Inflammatory macrophage treated with lipopolysaccharide for 1 hour (primary cell): ENCODE results near the gene VTI1A.

Experiments
- DNase-seq, 2 donors: peaks; one replicate each; pipeline ENCODE4 v3.0.0-alpha.2; 2020 to 2022

The VTI1A gene

DNA sequence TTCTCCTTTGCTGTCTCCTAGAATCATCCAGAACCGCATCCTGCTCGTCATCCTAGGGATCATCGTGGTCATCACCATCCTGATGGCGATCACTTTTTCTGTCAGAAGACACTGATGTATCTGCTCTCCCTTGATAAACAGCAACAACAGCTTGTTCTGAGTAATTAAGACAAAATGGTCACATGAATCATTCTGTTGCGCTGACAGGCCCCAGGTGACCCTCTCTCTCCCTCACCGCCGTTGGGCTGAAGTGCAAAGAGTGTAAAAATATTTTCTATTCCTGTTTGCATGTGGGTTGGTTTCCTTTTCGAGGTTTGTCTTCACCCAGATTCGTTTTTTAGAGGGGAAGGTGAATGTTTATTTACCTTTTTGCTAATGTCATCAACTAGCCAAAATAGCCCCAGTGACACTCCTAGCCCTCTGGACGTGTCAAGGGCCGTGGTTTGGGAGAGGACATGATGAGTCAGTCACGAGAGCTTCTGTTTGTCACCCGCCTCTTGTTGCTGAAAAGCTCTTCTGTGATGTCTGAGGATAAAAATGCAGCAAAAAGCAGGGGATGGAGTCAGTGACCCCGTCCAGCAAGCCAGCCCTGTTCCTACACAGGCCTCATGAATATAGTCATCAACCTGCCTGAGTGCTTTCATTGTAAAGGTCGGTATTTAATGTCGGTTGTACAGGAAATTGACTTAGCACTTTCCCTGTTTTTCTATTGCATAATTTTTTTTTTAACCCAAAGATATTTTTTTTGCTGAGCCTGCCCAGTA lies 368.4 kb downstream of the VTI1A start:
- DNase-seq, result peak; percentile 33 to 43

DNA sequence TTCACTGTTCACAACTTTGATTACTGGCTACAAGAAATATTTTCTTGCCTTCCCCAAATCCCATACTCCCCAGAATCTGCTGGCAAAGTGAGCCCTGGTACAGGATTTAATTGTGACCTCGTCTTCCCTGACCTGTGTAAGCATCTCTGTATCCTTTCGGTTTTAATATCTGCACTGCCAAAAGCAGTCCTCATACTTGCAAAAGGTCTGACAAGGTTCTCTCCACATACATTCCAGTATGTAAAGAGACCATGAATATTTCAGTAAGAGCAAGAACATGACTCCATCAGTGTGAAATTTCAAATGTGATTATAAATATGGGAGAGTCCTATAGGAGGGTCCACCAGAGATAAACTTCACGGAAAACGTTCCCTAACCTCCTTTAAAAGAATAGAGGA lies 369.0 kb downstream of the VTI1A start:
- no peak for DNase-seq

GRCh38 chr10:112816891-112817290 lies 369.9 kb downstream of the VTI1A start:
- no peak for DNase-seq

DNA sequence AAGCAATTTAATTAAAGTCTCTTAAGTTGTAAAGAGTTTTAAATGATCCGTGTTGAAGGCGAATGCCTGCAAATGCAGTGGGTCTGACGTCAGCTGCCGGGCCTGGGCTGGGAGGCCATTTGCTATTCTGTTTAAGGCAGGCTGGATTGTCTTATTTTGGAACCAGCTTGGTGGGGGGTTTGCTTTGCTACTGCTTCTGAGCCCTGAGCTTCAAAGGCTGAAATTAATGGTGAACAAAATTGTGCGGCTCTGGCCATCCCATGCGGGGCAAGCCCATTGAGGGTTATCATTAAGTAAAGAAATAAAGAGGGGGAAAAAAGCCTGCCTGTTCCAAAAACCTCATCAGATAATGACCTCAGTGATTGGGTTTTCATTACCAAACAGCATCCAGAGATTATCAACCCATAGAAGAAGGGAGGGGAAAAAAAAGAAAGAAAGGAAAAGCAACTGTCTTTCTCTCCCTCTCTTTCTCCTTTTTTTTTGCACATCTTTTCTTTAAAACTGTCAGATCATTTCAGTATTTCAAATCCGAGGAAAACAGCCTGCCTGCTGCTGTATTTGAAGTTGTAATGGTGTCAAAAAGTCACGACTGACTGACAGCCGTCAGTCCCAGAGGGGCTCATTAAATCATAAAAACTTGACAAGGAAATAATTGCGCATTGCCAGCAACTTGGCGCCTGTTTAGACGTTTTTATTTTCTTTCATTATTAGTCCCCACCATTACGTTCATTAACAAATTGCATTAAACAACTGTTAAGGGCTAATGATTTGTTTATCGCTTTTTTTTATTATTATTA lies 371.2 kb downstream of the VTI1A start:
- DNase-seq, result no peak

GRCh38 chr10:112819231-112819630 lies 372.2 kb downstream of the VTI1A start:
- peak in 1 of 2 donors; percentile 37 for DNase-seq

- no peak for DNase-seq
Measured at GRCh38 chr10:112820320-112820719, 373.3 kb downstream of the VTI1A start.

DNA sequence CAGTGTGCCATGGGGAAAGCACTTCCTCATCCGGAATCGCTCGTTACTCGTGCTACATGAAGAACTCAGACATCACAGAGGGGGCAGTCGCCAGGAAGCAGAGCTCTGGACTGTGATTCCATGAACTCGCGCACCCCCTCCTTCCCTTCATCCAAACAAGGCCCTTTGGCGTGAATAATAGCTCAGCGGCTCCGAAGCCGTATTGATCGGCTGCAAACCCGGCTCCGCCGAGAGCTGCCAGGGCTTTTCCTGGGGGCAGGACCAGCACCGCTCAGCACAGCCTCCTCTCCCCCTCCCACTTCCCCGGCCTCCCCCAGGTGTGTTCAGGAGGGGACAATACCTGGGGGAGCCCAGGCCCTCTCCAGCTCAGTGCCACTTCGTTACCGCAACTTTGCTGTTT lies 374.0 kb downstream of the VTI1A start:
- no peak for DNase-seq

DNA sequence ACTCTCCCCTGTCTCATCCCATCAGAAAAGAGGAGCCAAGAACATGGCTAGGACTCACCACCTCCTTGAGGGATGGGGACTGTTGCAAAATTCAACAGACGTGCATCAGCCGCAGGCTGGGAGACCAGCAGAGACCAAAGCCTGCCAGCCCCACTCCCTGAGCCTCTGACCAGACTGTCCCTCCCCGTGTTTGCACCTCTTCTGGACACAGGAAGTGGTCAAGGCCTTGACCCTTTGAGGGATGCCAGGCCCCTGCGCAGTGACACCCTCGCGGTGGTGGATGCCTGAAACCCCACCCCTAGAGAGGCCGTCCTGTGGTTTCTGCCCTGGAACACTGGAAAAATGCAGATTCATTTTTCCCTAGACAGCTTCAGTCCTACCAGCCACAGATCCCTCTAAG lies 374.6 kb downstream of the VTI1A start:
- DNase-seq, result no peak

- no peak for DNase-seq
Measured at GRCh38 chr10:112823007-112823406, 376.0 kb downstream of the VTI1A start.

- DNase-seq, result no peak
Measured at GRCh38 chr10:112823604-112824003, 376.6 kb downstream of the VTI1A start.

- no peak for DNase-seq
Measured at GRCh38 chr10:112826018-112826697, 379.1 kb downstream of the VTI1A start.

DNA sequence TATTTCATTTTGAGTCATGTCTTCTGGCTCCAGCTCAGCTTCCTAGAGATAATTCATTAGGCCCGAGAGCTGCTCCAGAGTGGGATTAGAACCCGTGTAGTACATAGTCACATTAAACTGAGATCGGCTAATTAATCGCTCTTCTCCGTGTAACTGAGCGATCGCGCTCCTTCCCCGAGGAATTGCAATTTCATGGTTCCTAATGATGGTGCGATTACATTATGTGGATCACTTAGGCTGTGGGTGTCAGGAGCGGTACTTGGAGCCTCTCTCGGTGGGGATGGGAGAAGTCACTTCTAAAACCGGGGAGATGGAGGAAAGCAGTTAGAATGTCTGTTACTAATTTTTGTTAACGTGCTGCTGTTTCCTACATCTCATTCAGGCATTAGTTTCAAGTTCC lies 380.1 kb downstream of the VTI1A start:
- DNase-seq, result no peak

GRCh38 chr10:112827951-112828350 lies 380.9 kb downstream of the VTI1A start:
- DNase-seq, result peak in 1 of 2 donors; percentile 40

GRCh38 chr10:112831859-112832258 lies 384.8 kb downstream of the VTI1A start:
- no peak for DNase-seq

- DNase-seq, result no peak
Measured at GRCh38 chr10:112832361-112832878, 385.4 kb downstream of the VTI1A start.

DNA sequence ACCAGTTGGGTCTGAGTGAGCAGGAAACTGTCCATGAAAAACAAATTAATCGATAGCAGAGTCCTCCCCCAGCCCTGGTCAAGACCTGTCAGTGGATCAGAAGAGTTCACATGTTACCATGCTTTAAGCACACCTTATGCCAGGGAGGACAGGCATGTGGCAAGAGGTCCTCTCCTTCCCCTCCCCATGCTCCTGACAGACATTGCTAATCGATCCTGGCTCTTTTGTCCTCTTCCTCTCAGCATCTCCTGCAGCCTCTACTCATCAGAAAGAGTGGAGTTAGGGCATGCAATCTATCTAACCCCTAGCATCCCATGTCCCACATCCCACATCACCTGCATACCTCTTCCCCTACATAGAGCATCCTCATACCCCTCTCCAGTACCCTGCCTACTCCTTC lies 385.9 kb downstream of the VTI1A start:
- no peak for DNase-seq

GRCh38 chr10:112834751-112835181 lies 387.8 kb downstream of the VTI1A start:
- no peak for DNase-seq

DNA sequence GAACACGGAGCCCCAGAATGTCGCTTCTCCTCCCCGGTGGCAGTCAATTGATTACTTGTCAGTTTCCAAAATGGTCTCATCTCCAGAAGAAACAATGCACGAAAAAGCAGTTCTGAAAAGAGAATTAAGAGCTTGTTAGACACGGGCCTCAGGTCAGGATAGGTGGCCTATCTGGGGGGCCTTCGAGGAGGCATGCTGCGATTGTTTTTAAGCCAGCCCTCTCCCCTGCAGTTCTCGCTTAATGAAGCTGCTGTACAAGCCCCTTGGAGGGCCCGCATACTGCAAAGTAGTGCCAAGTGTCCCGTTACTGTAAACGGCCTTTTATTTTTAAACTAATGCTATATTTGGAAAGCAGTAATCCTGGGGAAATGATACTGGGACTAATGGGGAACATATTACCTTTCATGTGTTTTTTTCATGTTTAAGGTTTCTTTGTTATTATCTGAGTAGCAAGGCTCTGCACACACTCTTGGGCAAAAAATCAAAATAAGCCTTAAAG lies 388.3 kb downstream of the VTI1A start:
- DNase-seq, result no peak

DNA sequence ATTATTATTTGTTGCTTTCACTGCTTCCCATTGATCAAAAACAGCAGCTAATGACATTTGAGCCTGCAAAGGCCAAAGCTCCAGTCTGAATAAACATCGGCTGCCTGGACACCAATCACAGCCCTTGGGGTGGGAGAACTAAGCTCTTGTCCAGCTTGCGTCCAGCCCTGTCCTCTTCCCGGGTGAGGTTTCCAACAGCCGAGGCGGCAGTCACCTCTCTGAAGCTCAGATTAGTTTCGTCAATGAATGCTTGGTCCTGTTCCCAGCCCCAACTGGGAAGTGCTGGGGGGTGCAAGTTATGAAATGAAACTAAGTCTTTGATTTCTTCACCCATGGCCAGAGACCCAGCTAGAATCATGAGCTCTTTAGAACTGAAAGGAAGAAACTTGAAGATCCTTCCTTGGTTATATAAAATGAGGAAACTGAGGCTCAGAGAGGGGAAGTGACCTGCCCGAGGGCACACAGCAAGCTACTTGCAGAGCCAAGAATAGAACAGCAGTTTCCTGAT lies 389.0 kb downstream of the VTI1A start:
- peak; percentile 58 to 70 for DNase-seq

DNA sequence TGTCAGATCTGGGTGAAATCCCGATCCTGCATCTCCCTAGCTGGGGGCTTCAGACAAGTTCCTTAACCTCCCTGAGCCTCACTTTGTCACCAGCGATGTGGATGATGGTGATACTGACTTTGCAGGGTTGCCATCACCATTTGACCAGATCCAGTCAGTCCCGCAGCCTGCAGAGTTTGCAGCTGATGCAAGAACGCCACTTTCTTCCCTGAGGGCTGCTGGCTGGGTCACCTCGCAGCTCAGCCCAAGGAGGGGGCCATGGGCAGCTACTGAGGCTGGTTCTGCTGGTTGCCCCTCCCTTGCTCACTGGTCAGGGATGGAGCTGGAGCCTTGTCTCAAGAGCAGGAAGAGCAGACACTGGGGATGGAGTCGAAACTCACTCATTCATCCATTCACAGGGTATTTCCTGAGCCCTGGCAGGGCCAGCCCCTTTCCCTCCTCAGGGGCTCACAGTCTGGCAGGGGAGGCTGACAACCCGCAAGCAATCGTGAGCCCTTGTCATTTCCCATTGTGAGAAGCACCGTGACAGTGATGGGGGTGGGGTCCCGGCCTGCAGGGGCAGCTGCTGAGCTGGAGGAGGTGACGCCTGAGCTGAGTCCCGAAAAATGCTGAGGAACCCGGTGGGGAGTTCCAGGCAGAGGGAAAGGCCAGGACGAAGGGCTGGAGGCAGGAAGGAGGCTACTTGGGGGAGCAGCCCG lies 391.9 kb downstream of the VTI1A start:
- DNase-seq, result no peak

DNA sequence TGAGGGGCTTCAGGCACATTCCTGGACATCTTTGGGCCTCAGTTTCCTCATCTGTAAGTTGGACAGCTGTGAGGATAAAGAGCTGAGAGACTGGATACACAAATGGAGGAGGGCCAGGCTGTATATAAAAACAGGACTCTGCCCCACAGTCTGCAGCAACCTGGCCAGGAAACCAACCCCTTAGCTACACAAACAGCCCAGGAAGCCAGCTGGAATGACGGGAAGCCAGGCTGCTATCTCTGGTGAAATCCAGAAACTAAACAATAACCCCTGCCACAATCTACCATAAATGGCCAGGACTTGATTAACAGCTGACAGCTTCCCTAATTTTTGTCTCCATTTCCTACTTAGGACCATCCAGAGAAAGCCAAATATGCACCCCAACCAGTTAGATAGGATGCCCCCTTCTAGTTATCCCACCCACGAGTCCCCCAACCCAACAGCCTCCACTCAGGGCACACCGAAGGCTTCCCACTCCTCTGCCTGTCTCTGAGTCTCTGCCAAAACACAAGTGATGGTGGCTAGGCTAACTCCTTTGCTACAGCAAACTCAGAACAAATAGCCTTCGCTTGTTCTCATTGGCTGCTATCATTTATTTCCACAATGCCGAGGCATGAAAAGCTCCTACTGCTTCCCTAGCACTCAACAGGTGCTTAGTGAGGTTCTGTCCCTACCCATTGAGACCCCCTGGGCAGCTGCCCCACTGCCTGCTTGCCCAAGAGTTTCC lies 393.1 kb downstream of the VTI1A start:
- no peak for DNase-seq

DNA sequence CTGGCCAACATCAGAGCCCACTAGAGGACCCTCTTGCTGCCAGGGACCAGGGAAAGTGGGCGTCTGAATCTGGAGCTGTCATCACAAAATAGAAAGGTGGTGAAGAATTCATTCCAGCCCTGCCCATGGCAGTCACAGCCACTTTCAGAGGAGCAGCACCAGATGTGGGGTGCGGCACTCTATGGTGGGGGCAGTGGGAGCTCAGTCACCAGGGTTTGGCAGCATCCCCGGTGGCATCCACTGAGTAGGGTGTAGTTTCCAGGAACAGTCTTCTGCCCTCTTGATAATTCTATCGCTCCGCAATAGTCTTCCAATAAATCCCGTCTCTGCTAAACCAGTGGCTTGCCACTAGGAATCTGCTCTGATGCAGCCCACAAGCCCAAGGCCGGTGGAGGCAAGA lies 394.5 kb downstream of the VTI1A start:
- DNase-seq, result no peak
